Measurements from ENCODE around the gene MYO3B. TPM values are rescaled to one million over a fixed set of nuclear protein-coding genes. Genes with fewer than 3 reads are reported as not detected.

Gene MYO3B
- total RNA-seq, 1 donor = under 0.01 TPM

DNA sequence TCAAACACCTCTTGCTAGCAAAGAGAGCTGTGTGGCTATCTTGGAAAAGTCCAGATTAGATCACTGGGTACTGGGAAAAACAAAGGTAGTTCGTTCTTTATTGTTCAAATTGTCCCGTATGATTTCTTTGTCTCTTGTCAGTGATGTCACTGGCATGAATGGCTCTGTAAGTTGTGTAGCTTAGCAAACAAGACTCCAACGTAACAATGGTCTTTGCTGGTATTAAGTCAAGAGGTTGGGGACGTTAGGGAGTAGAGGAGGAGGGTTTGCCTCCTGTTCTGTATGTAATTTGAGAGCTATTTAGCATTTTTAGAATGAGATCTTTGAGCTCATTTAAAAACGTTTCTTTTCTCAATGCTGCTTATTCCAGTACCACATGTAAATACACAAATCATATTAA, 320.7 kb downstream of the MYO3B start:
- no peak for DNase-seq (ENCODE audit: low read depth in 2 of 3, low spot score in 2 of 3)

- DNase-seq (ENCODE audit: low read depth in 2 of 3, low spot score in 2 of 3) = no peak
Observed at GRCh38 chr2:170500104-170500503, 322.2 kb downstream of the MYO3B start.

DNA sequence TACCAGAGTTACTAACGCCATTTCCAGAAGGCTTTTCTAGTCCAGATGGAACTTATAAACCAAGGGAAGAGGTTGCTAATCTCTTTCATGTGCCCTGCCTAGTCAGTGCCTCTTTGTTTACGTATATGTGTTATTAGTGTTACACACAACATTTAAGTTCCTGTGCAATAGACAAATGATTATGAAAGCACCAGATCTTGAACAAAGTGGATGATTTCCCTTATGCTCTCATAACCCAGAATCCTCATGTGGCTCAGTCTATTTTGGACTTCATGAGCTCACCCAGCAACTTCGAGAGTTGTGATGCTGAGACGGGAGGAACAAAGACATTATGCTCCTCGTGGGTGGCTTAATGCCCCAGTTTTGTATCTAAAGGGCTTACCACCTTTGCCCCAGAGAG, 322.8 kb downstream of the MYO3B start:
- DNase-seq (ENCODE audit: low read depth in 2 of 3, low spot score in 2 of 3) = no peak

DNA sequence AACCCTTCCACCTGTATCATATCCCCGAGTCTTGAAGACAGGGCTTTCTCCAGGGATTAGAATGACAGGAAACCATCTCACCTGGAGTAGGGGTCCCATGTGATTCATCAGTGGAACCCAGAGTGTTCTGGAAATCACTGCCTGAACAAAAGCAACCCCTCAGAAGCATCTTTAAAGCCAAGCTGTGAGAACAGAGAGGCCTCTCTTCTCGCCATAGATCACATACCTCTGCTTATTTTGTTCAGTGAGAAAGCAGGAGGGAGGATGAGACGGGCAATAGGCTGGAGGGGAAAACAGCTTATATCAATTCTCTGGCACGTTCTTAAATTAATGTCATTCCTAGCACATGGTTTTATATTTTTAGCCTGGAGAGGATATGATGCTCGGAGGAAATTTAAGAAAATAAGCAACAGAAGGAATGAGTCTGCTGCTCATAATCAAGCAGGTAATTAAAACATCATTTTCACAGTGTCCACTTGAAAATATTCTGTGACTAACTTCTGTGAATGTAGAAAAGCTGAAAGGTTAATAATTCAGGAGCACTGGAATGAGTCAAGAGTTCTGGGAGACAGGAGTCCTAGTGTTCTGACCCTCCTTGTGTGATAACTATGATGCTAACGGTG, 323.6 kb downstream of the MYO3B start:
- no peak for DNase-seq (ENCODE audit: low read depth in 2 of 3, low spot score in 2 of 3)

DNA sequence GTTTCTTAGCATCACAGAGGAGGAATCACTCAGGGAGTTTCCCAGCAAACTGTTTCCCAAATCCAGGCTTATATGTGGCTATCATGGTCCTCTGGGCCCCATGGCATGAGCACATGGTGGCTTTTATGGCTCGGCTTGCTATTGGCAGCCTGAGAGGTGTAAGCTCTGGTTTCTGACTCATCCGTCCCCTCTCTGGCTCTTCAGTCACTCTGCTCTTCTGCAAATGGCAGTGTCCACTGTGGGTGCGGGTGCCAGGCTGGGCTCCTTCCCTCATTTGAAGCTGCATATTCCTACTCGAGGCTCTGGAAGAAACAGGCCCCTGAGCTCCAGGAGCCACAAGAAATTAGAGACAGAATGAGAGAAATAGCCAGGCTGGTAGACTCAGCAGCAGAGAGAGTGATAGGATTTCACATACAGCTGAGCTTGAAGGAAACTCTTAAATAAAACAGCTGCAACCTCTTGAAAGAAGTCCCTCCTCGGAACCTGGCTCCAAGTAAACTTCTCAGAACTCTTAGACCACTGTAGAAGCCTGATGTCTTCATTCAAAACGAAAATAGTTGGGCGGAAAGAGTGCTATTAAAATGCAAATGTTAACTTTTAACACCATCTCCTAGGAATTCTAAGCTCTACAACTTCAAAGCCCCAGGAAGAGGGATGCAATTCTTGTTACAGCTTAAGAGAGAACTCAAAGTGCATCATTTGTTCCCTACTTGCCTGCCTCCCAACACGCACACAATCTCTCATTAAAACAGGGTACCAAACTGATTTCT, 324.6 kb downstream of the MYO3B start:
- DNase-seq (ENCODE audit: low read depth in 2 of 3, low spot score in 2 of 3) = no peak

- no peak for DNase-seq (ENCODE audit: low read depth in 2 of 3, low spot score in 2 of 3)
Observed at GRCh38 chr2:170503563-170503962, 325.6 kb downstream of the MYO3B start.

- no peak for DNase-seq (ENCODE audit: low read depth in 2 of 3, low spot score in 2 of 3)
Observed at GRCh38 chr2:170503971-170504809, 326.2 kb downstream of the MYO3B start.

DNA sequence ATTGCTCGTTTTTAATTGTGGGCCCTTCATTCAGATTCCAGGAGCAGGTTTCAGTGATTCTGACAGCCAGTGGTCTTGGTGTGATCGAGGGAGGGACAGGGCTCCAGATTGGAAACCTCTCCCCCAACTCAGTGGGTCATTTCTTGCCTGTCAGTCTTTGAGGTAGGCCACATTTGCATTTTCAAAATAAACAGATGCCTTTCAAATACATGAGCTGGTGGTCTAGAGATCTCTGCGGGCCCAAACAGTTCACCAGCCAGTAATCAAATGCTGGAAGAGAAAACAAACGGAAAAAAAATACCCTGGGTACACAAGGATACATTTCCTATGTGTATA, 326.8 kb downstream of the MYO3B start:
- no peak for DNase-seq (ENCODE audit: low read depth in 2 of 3, low spot score in 2 of 3)

DNA sequence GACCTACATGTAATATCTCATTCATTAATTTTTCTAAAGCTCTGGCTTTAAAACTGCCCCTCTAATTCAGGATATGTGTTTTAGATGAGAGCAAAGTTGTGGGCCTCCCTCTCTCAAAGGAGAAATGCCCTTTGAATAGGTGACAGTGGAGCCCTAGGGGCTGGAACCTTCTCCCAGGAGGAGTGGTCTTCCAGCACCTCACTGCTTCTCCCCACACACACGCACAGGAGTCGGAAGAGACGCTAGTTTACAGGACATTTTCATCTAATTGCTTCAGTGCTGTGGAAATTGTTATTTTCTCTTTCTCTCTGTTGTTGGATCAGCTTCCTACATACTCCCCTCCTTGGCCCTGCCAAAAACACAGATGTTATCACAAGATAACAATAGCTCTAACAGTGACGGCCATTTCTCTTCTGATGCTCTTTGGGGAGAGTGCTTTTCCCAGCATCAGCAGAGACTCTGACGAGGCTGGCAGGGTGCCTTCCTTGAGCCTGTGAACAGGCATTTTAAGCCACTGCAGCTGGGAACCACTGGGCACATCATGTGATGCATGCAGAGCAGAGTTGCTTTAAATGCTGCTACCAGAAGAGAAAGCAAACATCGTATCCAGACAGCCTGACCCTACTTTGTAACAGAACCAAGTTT, 327.8 kb downstream of the MYO3B start:
- peak in 2 of 3 donors; percentile 12 to 46 for DNase-seq (ENCODE audit: low read depth in 2 of 3, low spot score in 2 of 3)

DNA sequence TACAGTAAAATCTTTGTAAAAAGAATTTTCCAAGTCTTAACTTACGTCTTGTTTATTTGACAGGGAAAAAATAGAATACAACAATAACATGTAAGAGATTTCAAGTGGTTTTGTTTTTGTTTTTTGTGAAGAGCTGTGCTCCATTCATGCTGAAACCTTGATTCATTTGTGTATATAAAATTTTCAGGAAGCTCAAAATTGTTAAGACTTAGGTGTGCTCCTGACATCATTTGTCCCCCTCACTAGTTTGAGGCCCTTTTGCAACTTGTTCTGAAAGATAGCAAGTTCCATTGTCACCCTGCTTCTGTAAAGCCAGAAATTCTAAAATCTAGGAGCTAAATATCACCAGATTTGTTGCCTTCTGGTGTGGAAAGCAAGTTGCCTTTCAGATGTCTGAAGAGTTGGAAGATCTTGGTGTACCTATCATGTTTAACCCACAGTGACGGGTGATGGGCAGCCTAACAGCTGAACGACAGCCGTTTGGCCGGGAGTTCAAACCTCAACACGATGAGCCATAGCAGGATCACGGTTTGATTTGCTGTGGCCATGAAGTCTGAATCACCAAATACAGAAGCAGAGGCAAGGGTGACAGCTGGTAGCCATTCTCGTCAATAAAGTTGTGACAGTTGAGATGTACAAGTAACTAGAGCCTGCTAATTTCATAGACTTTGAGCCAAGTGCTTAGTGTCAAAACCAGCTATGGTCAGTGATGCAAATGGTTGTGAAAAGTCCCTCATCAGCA, 331.7 kb downstream of the MYO3B start:
- no peak for DNase-seq (ENCODE audit: low read depth in 2 of 3, low spot score in 2 of 3)

- no peak for DNase-seq (ENCODE audit: low read depth in 2 of 3, low spot score in 2 of 3)
Observed at GRCh38 chr2:170512266-170512665, 334.3 kb downstream of the MYO3B start.

DNA sequence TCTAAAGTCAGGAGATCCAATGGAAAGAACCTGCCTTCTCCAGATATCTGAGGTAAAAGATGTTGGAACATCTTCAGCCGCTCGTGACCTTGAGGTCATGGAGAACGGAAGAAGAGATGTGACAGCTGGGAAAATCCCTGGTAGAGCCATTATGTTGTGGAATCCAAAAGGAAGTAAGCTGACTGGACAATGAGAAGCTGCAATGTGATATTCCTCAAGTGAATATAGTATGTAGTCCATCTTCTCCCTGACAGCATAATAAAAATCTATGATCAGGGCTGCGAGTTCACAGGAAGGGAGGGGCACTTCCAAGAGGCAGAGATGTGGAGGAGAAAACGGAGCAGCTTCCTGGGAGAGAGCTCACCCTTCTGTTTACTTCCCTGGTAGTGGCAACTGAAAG, 336.2 kb downstream of the MYO3B start:
- no peak for DNase-seq (ENCODE audit: low read depth in 2 of 3, low spot score in 2 of 3)

GRCh38 chr2:170517538-170517937, 339.6 kb downstream of the MYO3B start:
- DNase-seq (ENCODE audit: low read depth in 2 of 3, low spot score in 2 of 3) = peak in 1 of 3 donors; percentile 22

DNA sequence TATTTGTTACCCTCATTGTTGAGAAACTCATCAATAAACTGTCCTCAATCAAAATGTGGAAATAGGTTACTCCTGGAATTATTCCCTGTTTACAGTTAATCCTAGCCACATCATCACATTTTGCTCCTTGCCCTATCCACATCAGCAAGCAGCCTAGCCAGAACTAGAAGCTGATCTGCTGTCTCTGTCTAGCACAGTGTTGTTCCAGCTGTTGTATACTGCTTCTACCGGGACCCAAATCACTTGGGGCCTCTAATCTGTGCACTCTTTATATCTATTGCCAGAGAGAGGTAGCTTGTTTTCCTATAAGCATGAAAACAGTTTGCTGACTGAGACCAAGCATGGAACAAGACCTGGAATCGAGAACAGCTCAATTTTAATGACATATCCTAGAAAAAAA, 341.0 kb downstream of the MYO3B start:
- DNase-seq (ENCODE audit: low read depth in 2 of 3, low spot score in 2 of 3) = no peak

DNA sequence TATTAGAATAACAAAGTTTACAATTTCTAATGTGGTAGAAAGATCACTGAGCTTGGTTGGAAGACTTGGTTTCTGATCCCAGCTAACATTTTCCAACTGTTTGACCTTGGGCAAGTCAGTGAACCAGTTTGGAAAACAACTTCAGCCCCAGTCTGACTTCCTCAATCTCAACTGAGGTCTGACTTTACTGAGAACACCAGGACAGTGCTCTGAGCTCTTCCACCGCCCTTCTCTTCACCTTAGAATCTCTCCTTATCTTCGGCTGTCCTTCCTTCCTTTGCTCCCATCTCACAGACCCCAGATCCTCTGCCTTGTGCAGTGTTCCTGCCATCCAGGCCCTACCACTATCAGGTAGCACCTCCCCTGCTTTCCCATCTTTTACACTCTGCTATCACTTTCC, 343.4 kb downstream of the MYO3B start:
- no peak for DNase-seq (ENCODE audit: low read depth in 2 of 3, low spot score in 2 of 3)

- DNase-seq (ENCODE audit: low read depth in 2 of 3, low spot score in 2 of 3) = no peak
Observed at GRCh38 chr2:170523506-170523905, 345.6 kb downstream of the MYO3B start.

DNA sequence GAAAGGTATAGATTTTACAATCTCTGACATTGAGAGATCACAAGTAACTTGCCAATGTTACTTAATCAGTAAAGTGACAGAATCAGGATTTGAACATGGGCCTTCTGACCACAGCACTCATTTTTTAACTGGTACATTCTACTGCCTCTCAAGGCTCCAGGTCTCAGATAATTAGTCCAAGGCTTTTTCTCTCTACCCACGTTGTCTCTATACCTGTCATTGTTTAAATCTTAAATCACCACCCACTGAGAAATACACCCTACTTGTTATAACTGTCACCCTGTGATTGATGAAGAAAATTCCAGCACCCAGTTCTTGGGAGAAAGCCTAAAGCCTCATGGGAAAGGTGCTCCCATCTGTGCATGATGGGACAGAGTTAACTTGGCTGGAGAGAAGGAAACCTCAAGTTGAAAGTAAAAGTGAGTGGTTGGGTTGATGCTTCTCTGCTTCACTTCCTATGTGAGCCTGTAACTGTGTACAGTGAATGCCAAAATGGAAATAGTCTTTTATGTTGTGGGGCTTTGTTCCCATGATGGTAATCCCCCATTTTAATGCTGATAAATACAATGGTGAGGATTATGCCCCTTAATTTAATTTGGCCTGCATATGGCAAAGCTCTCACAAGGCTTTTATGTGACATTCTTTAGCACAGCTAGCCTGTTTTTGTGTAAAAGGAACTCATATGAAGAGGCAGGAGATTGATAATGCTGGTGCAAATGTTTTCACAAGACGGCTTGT, 347.1 kb downstream of the MYO3B start:
- no peak for DNase-seq (ENCODE audit: low read depth in 2 of 3, low spot score in 2 of 3)

DNA sequence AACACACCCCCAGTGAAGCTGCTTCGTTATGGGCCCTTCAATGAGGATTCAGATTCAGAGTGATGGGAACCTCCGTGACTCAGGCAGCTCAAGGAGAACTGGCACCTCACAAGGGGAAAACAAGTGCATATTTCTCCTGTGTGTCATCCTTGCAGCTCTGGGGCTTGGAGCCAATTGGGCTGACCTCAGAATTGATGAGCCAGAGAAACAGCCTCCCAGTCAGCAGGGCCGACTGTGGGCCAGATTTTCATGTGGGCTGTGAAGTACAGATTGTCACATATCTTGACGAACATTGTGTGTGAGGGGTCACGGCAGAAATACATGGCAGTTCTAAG, 347.6 kb downstream of the MYO3B start:
- no peak for DNase-seq (ENCODE audit: low read depth in 2 of 3, low spot score in 2 of 3)

DNA sequence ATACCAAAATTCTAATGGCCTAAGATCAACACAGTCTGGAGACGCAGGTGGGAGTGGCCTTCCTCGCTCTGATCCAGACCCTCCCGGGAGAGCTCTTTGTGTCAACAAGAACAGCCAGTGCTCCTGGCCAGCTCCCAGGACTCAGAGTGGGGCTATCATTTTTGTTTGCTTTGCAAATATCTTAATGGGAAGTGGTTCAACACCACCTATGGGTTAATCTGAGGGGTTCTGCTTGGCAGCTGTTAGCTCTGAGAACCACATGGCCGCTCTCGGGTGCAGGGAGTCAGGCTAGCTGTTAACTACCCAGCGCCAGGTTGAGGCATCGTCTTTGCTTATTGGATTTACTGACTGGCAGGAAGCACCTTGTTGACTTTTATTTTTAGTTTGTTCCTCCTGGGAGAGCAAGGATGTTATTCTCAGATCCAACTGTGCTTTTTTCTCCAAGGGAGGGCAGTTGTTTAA, 352.4 kb downstream of the MYO3B start:
- peak in 2 of 3 donors; percentile 24 to 55 for DNase-seq (ENCODE audit: low read depth in 2 of 3, low spot score in 2 of 3)
